Muscle of arm (tissue), 12 donors: ENCODE data around the gene C2orf78. TPM values are rescaled to one million over a fixed set of nuclear protein-coding genes. Genes with fewer than 3 reads are reported as not detected.

Experiments
- DNase-seq: peaks from one replicate; pipeline ENCODE4 v3.0.0-alpha.2; 2013
- polyA plus RNA-seq, 12 donors: library from polyadenylated mRNA; unstranded; fragments of 120-200 nt; gene quantifications; one replicate each; pipeline ENCODE4 v1.2.1, GENCODE V29; 2013; ENCODE audit not compliant: insufficient read length in 12 of 12

The C2orf78 gene
- polyA plus RNA-seq, 12 donors: not detected

GRCh38 chr2:73836141-73836943, 52.4 kb downstream of the C2orf78 start:
- DNase-seq: no peak

GRCh38 chr2:73837847-73838585, 54.0 kb downstream of the C2orf78 start:
- no peak for DNase-seq

GRCh38 chr2:73838889-73839534, 55.0 kb downstream of the C2orf78 start:
- DNase-seq: no peak

GRCh38 chr2:73839653-73840411, 55.8 kb downstream of the C2orf78 start:
- DNase-seq: no peak

- no peak for DNase-seq
Measured at GRCh38 chr2:73841912-73842738, 58.1 kb downstream of the C2orf78 start.

- DNase-seq: no peak
Measured at GRCh38 chr2:73842739-73843019, 58.7 kb downstream of the C2orf78 start.

GRCh38 chr2:73844087-73844486, 60.1 kb downstream of the C2orf78 start:
- DNase-seq: no peak

- DNase-seq: no peak
Measured at GRCh38 chr2:73850009-73850408, 66.0 kb downstream of the C2orf78 start.

- no peak for DNase-seq
Measured at GRCh38 chr2:73851274-73851673, 67.3 kb downstream of the C2orf78 start.

- no peak for DNase-seq
Measured at GRCh38 chr2:73852020-73852419, 68.0 kb downstream of the C2orf78 start.

- no peak for DNase-seq
Measured at GRCh38 chr2:73855526-73855925, 71.5 kb downstream of the C2orf78 start.

- no peak for DNase-seq
Measured at GRCh38 chr2:73856214-73856613, 72.2 kb downstream of the C2orf78 start.

GRCh38 chr2:73859721-73860586, 76.0 kb downstream of the C2orf78 start:
- no peak for DNase-seq

GRCh38 chr2:73862987-73863386, 79.0 kb downstream of the C2orf78 start:
- DNase-seq: no peak

Other genes starting within 250 kb of the C2orf78 start
- under 1 TPM in 9 of 12 donors, not detected in 3; 0.19 to 0.60 (median 0.33) TPM for gene NAT8, start 141.8 kb upstream of the C2orf78 start, polyA plus RNA-seq
- gene TPRKB, start 46.8 kb upstream of the C2orf78 start, polyA plus RNA-seq: 10 to 100 TPM in 11 of 12 donors, not detected in 1; 33.8 to 54.8 (median 50.7) TPM
- 10 to 100 TPM in 11 of 12 donors, not detected in 1; 16.8 to 29.1 (median 21.1) TPM for gene DUSP11, start 4.1 kb upstream of the C2orf78 start, polyA plus RNA-seq
- gene STAMBP, start 44.8 kb downstream of the C2orf78 start, polyA plus RNA-seq: 10 to 100 TPM in 11 of 12 donors, not detected in 1; 20.9 to 52.3 (median 46.7) TPM
- gene ACTG2, start 108.8 kb downstream of the C2orf78 start, polyA plus RNA-seq: 100 to 1,000 TPM in 1 of 12 donors, 1 to 10 TPM in 10, not detected in 1; 3.1 to 200 (median 5.0) TPM
- 10 to 100 TPM in 11 of 12 donors, not detected in 1; 12.0 to 54.1 (median 40.2) TPM for gene DGUOK, start 142.7 kb downstream of the C2orf78 start, polyA plus RNA-seq
- 10 to 100 TPM in 5 of 12 donors, 1 to 10 TPM in 6, not detected in 1; 7.8 to 17.3 (median 9.6) TPM for gene TET3, start 200.7 kb downstream of the C2orf78 start, polyA plus RNA-seq